Heart left ventricle (tissue), 16 donors: Measurements from ENCODE around the gene SPATC1L. TPM values are rescaled to one million over a fixed set of nuclear protein-coding genes. Genes with fewer than 3 reads are reported as not detected.

Experiments
- ATAC-seq, 4 donors: fragments of 200-7000 bp; cut with Tn5 transposase; one replicate each; pipeline ENCODE4 v1.9.1; 2020 to 2022; ENCODE audit warnings: moderate library complexity in 4 of 4, mild to moderate bottlenecking in 3 of 4, moderate number of reproducible peaks in 1 of 4
- DNase-seq, 5 donors: peaks; one replicate each; pipeline ENCODE4 v3.0.0-alpha.2; 2020
- H3K27ac ChIP-seq, 12 donors: fragments of 200-600 bp; sonication (generic) in 4 of 12; one replicate each; pipeline versions ENCODE4 v1.5.0 to v1.8.0; 2016 to 2022; ENCODE audit warnings: mild to moderate bottlenecking in 2 of 12
- H3K27me3 ChIP-seq, 9 donors: fragments of 200-600 bp; sonication (generic) in 2 of 9; one replicate each; pipeline versions ENCODE4 v1.5.1 to v1.8.0; 2016 to 2022; ENCODE audit warnings: mild to moderate bottlenecking in 3 of 9
- H3K36me3 ChIP-seq, 9 donors: fragments of 200-600 bp; sonication (generic) in 2 of 9; one replicate each; pipeline versions ENCODE4 v1.5.0 to v1.8.0; 2018 to 2022; ENCODE audit warnings: mild to moderate bottlenecking in 2 of 9
- H3K4me1 ChIP-seq, 12 donors: fragments of 200-600 bp; sonication (generic) in 4 of 12; one replicate each; pipeline versions ENCODE4 v1.5.0 to v1.8.0; 2016 to 2022; ENCODE audit warnings: mild to moderate bottlenecking in 3 of 12
- H3K4me3 ChIP-seq, 12 donors: fragments of 200-600 bp; sonication (generic) in 4 of 12; one replicate each; pipeline versions ENCODE4 v1.5.0 to v1.8.0; 2017 to 2022; ENCODE audit warnings: mild to moderate bottlenecking in 9 of 12, moderate library complexity in 4 of 12
- H3K9me3 ChIP-seq, 12 donors: fragments of 200-600 bp; sonication (generic) in 4 of 12; one replicate each; pipeline versions ENCODE4 v1.5.0 to v1.8.0; 2016 to 2022; ENCODE audit warnings: mild to moderate bottlenecking in 1 of 12
- CTCF ChIP-seq, 12 donors: fragments of 200-600 bp; sonication (generic) in 4 of 12; IDR thresholded peaks; one replicate each; pipeline versions ENCODE4 v1.5.0 to v1.8.0; 2018 to 2022; ENCODE audit warnings: antibody characterized with exemption in 12 of 12, mild to moderate bottlenecking in 5 of 12
- POLR2A ChIP-seq, 2 donors: fragments of 450-650 bp; IDR thresholded peaks; one replicate each; pipeline ENCODE4 v1.6.1; 2017; ENCODE audit warnings: antibody characterized with exemption in 2 of 2, mild to moderate bottlenecking in 2 of 2, moderate library complexity in 2 of 2
- WGBS, 4 donors: extraction: QIAGEN DNeasy Blood & Tissue Kit in 2 of 4; methylation state at CpG; one replicate each; pipeline versions ENCODE4 v1.1.5 to v1.1.7; 2013 to 2018; 5-methylcytosine and 5-hydroxymethylcytosine counted together
- intact Hi-C, 10 donors: fragments of 100-400 bp; cut with DNase I; formaldehyde crosslinking; loops; one replicate each; pipeline versions ENCODE4 v1.11.1 to v1.14.2; 2022
- polyA plus RNA-seq, 2 donors: library from polyadenylated mRNA; stranded (reverse); fragments of 200-250 nt; gene quantifications; one replicate each; pipeline ENCODE4 v1.2.3, GENCODE V29; 2013
- total RNA-seq, 9 donors: library from RNA; depleted of rRNA in 2 of 9; stranded (reverse); fragments of >200 nt in 2 of 9; fragmentation: NEBNext Ultra II Directional in 3 of 9; extraction: Animal tissue kit (Norgen Biotek cat#: 25700) in 3 of 9; gene quantifications; one replicate each; pipeline versions ENCODE4 v1.1.0 to v1.2.4, GENCODE V29; 2016 to 2023
- donor health status: ischemic (EF 13 %, LVEDD 7.1; RV severe dilation, severe dysfunction).
- donor health status: healthy with polysubstance abuse.
- donor health status: DM: no; HTN: yes; CAD: no.
- donor health status: DM: no; HTN: no; CAD: no.
- donor health status: ischemic (EF 25% LVEDD 6.9; RV normal size, moderate dysfunction).
- donor health status: ischemic (EF 25% LVEDD 5.7; RV mildly dilated, moderate dysfunction).
- donor health status: healthy.
- donor health status: DM: yes; HTN: yes; CAD: no.
- donor health status: ischemic (EF 35%, LVEDD 5.7; RV mildly dilated, moderate dysfunction).
- donor health status: nonischemic (EF 11% LVEDD 7.7; RV severe dilation, severe dysfunction).
- donor health status: DM: yes; HTN: yes; CAD: no.
- donor health status: PGD.
- donor health status: ischemic (EF 29% LVEDD 5.4; RV normal size, mild dysfunction).
- donor health status: nonischemic (EF 23%, LVEDD 6.1; RV moderate dilation, normal function).

Gene SPATC1L
- total and polyA plus RNA-seq, 11 donors: 4.9 to 16.8 (median 10.6) TPM

DNA sequence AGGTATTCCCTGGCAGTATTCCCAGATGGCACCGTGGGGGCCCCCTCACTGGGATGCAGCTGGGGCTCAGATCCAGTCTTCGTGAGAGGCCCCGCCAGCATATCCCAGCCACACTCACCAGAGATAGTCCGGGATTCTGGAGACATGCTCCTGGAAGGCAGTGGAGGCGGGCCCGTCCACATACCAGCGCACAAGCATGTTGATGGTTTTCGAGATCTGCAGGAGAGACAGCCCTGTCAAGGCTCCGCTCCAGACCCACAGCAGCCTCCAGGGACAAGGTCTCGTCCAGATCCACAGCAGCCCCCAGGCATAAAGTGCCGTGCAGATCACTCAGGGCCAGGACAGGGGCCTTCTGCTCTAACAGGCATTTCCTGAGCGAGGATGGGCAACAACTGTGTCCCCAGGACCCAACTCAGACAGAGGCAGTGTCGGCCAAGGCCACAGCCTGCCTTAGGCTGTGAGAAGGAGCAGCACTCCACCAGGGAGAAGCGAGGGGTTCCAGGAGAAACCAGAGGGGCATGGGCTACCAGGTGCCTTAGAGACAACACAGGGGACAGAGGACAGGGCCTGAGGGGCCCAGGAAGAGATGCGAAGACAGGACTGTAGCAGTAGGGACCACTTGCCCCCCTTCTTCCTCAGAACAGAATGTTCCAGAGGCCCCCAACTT is 29.5 kb upstream of the SPATC1L start:
- DNase-seq (no peak), ATAC-seq (no peak)
- Histone ChIP-seq H3K36me3 (peaks cover 0 to 79% (median 50%) of the 10 kb centered on the region in 9 donors), H3K9me3 (no peaks in the 10 kb centered on the region), H3K27me3 (no peaks in the 10 kb centered on the region), H3K4me1 (peaks cover 0 to 8% (median 0%) of the 10 kb centered on the region in 12 donors), H3K27ac (no peak overlapping the region), H3K4me3 (no peak overlapping the region)
- intact Hi-C loops: no loop called here
- WGBS, 4 donors: 63 to 90% (median 83%) methylated on average over 12 to 15 of the region's 15 CpGs
- no peak for TF ChIP-seq CTCF (IDR thresholded peaks at IDR 0.05)
- TF ChIP-seq POLR2A (IDR thresholded peaks at IDR 0.05): no peak

DNA sequence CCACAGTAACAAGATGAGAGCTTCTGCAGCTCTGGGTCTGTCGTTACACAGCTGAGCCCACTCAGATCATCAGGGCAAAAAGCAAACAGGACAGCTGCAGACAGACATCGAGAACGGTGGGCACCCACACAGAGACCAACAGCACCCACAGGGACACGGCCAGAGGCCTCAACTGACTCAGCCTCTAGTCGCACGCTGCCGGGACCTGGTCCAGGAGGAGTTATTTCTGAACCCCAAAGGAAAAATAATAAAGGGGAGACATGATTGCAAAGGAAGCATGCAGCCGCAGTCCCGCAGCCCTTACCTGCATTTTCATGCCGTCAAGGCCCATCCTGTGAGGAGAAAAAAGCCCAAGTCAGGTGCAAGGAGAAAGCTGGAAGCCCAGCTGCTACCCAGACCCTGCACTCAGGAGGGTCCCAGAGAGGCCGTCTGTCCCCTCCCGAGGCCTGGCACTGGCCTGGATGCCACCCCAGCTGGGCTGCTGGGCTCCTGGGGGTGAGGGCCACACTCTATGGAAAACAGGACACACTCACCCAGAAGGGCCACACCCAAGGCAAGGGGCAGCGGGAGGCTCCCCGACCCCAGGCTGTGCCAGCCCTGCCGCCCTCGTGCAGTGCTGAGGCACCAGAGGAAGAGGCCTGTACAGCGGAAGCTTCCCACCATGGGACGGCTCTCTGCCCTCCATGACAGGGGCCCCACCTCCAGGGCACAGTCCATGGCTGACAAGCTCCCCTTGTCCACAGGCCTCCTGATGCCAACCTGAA is 28.6 kb upstream of the SPATC1L start:
- 94 to 97% (median 96%) methylated on average over 17 to 18 of the region's 18 CpGs for WGBS, 4 donors
- DNase-seq (no peak), ATAC-seq (no peak)
- TF ChIP-seq CTCF (IDR thresholded peaks at IDR 0.05) (no peak), POLR2A (IDR thresholded peaks at IDR 0.05) (no peak)
- no peaks in the 10 kb centered on the region for H3K27me3 ChIP-seq
- no peak overlapping the region for H3K4me3 ChIP-seq
- no peaks in the 10 kb centered on the region for H3K9me3 ChIP-seq
- H3K36me3 ChIP-seq: peaks cover 0 to 87% (median 53%) of the 10 kb centered on the region in 9 donors
- intact Hi-C loops: no loop called here
- H3K27ac ChIP-seq: no peak overlapping the region
- H3K4me1 ChIP-seq: peaks cover 0 to 8% (median 0%) of the 10 kb centered on the region in 12 donors

GRCh38 chr21:46211786-46212720 is 27.8 kb upstream of the SPATC1L start:
- DNase-seq: peak in 2 of 5 donors; percentile 7 to 11
- intact Hi-C loops: no loop called here
- peaks cover 0 to 91% (median 61%) of the 10 kb centered on the region in 9 donors for H3K36me3 ChIP-seq
- TF ChIP-seq CTCF (IDR thresholded peaks at IDR 0.05) (no peak), POLR2A (IDR thresholded peaks at IDR 0.05) (no peak)
- no peaks in the 10 kb centered on the region for H3K27me3 ChIP-seq
- no peak overlapping the region for H3K4me3 ChIP-seq
- no peaks in the 10 kb centered on the region for H3K9me3 ChIP-seq
- ATAC-seq: no peak
- WGBS, 4 donors: 90 to 94% (median 94%) methylated on average over 13 to 23 of the region's 23 CpGs
- peaks cover 0 to 8% (median 0%) of the 10 kb centered on the region in 12 donors for H3K4me1 ChIP-seq
- H3K27ac ChIP-seq: no peak overlapping the region
